SK-N-MC (cell line): ENCODE measurements around the gene SCYGR5.

Experiments
- DNase-seq: peaks from one replicate; pipeline ENCODE4 v3.0.0-alpha.2; 2011; ENCODE audit warnings: low read depth, low spot score
- H3K27ac ChIP-seq: fragments of 200-600 bp; sonication (generic); 2 replicates; pipeline ENCODE4 v1.5.1; 2016; ENCODE audit warnings: mixed run types
- H3K36me3 ChIP-seq: fragments of 200-600 bp; sonication (generic); 2 replicates; pipeline ENCODE4 v1.6.1; 2017; ENCODE audit warnings: antibody characterized with exemption, low read length, mixed read lengths; ENCODE audit not compliant: insufficient read depth
- H3K4me3 ChIP-seq: fragments of 200-600 bp; sonication (generic); 2 replicates; pipeline ENCODE4 v1.5.1; 2016
- H3K9ac ChIP-seq: fragments of 200-600 bp; sonication (generic); 2 replicates; pipeline ENCODE4 v1.8.0; 2017; ENCODE audit warnings: mixed run types, mixed read lengths; ENCODE audit not compliant: insufficient read length
- H3K9me3 ChIP-seq: fragments of 200-600 bp; sonication (generic); 2 replicates; pipeline ENCODE4 v1.6.1; 2017; ENCODE audit warnings: low read depth, mild to moderate bottlenecking, antibody characterized with exemption, low read length, moderate library complexity, mixed read lengths
- EZH2 ChIP-seq: fragments of 200-600 bp; sonication (generic); IDR thresholded peaks from one replicate; pipeline ENCODE4 v1.6.1; 2017; ENCODE audit warnings: antibody characterized with exemption
- FOXP2 ChIP-seq: optimal IDR thresholded peaks from 2 replicates; pipeline ENCODE3; 2011; ENCODE audit warnings: mild to moderate bottlenecking, moderate library complexity; ENCODE audit not compliant: insufficient read depth; ENCODE audit errors: extremely low read length, control extremely low read depth
- POLR2AphosphoS5 ChIP-seq: IDR thresholded peaks from 2 replicates; pipeline ENCODE4 v1.6.1; 2012; ENCODE audit warnings: mild to moderate bottlenecking, low read depth, low read length, borderline replicate concordance

The SCYGR5 gene

DNA sequence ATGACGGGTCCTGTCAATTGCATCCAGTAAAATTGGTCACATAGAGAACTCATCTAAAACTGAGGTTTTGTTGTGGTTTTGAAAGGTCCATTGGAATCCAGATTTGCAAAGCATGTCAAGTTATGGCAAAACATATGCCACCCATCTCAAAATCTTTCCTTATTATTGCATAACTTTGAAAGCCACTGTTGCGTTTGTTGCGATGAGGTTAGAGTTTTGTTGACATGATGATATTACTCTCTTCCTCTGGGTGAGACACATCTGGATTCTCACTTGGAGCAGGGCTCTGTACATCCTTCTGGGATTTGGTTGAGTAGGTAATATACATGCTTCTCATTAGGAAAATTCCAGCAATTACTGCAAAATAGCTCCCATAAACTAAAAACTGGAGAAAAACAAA is 20.6 kb downstream of the SCYGR5 start:
- Histone ChIP-seq H3K9ac (no peak overlapping the region), H3K9me3 (no peaks in the 10 kb centered on the region), H3K36me3 (no peaks in the 10 kb centered on the region), H3K4me3 (no peak overlapping the region), H3K27ac (no peak overlapping the region)
- TF ChIP-seq FOXP2 = no peak
- DNase-seq = no peak

DNA sequence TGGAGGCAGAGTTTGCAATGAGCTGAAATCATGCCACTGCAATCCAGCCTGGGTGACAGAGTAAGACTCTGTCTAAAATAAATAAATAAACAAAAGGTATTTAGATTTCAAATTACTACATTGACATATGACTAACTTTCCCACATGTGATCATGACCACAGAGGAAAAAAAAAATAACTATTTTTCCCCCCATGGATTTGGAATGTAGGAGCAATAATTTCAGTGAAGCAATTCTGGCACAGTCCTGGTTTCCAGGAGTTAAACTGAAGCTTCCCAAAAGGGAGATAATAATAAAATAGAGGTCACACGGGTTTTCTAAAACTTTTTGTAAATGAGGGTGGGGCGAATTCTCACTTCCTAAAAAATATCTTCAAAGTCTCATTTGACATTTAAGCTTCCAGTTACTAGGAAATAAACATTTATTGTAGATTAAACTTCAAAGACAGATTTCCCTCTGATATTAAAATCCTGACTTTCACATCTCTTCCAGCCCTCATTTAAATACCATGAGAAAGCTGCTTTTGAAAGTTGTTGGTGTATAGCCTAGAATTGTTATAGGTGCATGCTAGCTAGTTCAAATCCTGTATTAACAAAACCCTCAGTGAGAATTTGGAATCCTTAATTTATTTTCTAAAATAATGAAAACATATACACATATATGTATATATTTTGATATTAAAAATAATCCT is 30.5 kb downstream of the SCYGR5 start:
- no peak overlapping the region for H3K27ac ChIP-seq
- TF ChIP-seq FOXP2 (no peak), EZH2 (no peak), POLR2AphosphoS5 (no peak)
- H3K9ac ChIP-seq = no peak overlapping the region
- no peaks in the 10 kb centered on the region for H3K9me3 ChIP-seq
- no peak overlapping the region for H3K4me3 ChIP-seq
- H3K36me3 ChIP-seq = no peaks in the 10 kb centered on the region
- no peak for DNase-seq

DNA sequence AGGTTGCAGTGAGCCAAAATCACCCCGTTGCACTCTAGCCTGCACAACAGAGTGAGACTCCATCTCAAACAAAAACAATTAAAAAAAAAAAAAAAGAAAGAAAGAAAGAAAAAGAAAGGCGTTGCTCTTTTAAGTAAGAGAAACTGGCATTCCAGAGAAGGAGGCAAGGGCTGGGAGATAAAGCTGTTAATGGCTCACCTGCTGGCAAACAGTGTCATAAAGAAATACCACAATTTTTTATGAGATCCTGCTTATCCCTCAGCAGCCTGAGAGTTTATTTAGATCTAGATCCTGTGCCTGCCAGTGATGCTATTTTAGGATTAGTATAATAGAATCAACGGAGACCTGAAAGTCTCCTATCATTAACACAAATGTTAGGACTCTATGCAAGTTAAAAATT is 35.0 kb downstream of the SCYGR5 start:
- no peak overlapping the region for H3K9ac ChIP-seq
- H3K27ac ChIP-seq = no peak overlapping the region
- TF ChIP-seq EZH2 (no peak), FOXP2 (no peak), POLR2AphosphoS5 (no peak)
- no peaks in the 10 kb centered on the region for H3K9me3 ChIP-seq
- H3K36me3 ChIP-seq = no peaks in the 10 kb centered on the region
- no peak overlapping the region for H3K4me3 ChIP-seq
- DNase-seq = no peak

DNA sequence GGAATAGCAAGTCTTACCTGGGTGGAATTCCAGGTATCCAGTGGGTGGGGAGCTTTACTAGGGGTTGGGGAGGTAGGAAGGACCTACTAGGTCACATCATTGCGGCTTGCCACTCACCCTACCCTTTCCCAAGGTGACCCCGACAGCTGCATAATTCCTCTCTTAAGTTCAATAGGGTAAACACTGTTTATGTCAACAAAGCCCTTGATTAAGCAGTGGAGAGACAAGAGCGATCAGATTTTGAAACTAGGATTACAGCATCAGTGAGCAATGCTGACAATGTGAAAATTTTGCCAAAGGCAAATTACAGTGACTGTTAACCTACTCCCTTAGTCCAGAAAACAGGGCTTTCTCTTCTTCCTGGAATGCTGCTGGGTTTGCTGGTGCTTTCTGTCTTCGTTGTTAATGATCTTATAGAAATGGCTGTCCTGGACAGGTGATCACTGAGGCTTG is 36.7 kb downstream of the SCYGR5 start:
- no peak for DNase-seq
- H3K9ac ChIP-seq = no peak overlapping the region
- no peaks in the 10 kb centered on the region for H3K36me3 ChIP-seq
- TF ChIP-seq POLR2AphosphoS5 (no peak), FOXP2 (no peak), EZH2 (no peak)
- no peak overlapping the region for H3K4me3 ChIP-seq
- H3K27ac ChIP-seq = no peak overlapping the region
- no peaks in the 10 kb centered on the region for H3K9me3 ChIP-seq

DNA sequence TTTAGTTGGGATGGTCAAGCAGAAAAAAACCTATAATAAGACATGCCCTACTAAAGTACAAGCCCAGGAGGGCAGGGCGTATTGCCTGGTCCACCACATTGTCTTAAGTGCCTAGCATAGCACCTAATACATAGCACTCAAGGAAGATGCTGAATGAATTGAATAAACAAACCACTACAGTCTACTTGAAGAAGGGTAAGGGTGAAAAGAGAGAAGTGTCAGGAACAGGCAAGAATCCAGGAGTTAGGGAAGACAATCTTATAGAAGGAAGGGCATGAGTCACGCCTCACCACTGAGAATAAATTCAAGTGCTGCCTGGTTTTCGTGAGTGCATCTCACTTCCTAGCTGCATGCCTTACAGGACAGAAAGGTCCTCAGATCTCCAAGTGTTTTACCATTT is 37.4 kb downstream of the SCYGR5 start:
- Histone ChIP-seq H3K9ac (no peak overlapping the region), H3K36me3 (no peaks in the 10 kb centered on the region), H3K9me3 (no peaks in the 10 kb centered on the region), H3K27ac (no peak overlapping the region), H3K4me3 (no peak overlapping the region)
- no peak for DNase-seq
- TF ChIP-seq POLR2AphosphoS5 = no peak
- no peak for TF ChIP-seq FOXP2
- TF ChIP-seq EZH2 = no peak

DNA sequence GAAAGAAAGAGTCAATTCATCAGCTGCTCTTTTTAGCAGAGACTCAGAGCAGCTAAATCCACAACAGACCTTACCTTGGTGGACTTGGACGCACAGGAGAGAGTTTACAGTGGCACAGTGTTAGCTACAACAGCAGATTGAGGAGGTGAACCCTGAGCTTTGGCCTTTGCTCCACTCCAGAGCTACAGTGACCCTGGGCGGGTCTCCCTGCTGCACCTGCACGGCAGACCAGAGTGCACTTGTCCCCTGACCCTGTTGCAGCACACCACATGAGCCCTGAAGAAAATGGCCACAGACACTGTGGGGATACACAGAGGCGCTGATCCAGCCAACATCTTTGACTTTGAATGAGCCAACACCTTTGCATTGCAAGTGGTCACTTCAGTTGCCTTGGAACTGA is 40.3 kb downstream of the SCYGR5 start:
- no peak overlapping the region for H3K27ac ChIP-seq
- H3K9me3 ChIP-seq = no peaks in the 10 kb centered on the region
- no peak for TF ChIP-seq FOXP2
- no peak for TF ChIP-seq EZH2
- TF ChIP-seq POLR2AphosphoS5 = no peak
- H3K9ac ChIP-seq = no peak overlapping the region
- no peaks in the 10 kb centered on the region for H3K36me3 ChIP-seq
- no peak for DNase-seq
- no peak overlapping the region for H3K4me3 ChIP-seq

DNA sequence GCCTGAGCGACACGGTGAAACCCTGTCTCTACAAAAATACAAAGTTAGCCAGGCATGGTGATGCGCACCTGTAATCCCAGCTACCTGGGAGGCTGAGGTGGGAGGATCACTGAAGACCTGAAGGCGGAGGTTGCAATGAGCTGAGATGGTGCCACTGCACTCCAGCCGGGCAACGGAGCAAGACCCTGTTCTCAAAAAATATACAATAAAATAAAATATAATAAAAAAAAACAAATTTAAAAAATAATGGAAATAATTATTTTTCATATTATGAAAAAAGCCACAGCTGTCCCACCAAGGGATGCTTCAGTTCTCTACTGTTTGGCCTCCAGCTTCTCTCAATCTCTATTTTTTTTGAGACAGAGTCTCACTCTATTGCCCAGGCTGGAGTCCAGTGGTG is 40.8 kb downstream of the SCYGR5 start:
- Histone ChIP-seq H3K9ac (no peak overlapping the region), H3K27ac (no peak overlapping the region), H3K4me3 (no peak overlapping the region), H3K9me3 (no peaks in the 10 kb centered on the region), H3K36me3 (no peaks in the 10 kb centered on the region)
- DNase-seq = no peak
- no peak for TF ChIP-seq FOXP2
- no peak for TF ChIP-seq POLR2AphosphoS5
- TF ChIP-seq EZH2 = no peak

DNA sequence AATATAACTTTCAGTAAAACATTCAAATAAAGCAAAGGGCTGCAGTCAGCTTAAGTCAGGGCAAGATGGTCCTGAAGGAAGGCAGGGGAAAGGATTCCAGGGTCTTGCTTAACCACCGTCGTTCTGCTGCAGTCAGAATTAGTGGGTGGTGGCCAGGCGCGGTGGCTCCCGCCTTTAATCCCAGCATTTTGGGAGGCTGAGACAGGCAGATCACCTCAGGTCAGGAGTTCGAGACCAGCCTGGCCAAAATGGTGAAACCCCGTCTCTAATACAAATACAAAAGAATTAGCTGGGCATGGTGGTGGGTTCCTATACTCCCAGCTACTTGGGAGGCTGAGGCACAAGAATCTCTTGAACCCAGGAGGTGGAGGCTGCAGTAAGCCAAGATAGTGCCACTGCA is 44.4 kb downstream of the SCYGR5 start:
- TF ChIP-seq FOXP2 (no peak), POLR2AphosphoS5 (no peak), EZH2 (no peak)
- Histone ChIP-seq H3K27ac (no peak overlapping the region), H3K9me3 (no peaks in the 10 kb centered on the region), H3K36me3 (no peaks in the 10 kb centered on the region), H3K4me3 (no peak overlapping the region), H3K9ac (no peak overlapping the region)
- no peak for DNase-seq

DNA sequence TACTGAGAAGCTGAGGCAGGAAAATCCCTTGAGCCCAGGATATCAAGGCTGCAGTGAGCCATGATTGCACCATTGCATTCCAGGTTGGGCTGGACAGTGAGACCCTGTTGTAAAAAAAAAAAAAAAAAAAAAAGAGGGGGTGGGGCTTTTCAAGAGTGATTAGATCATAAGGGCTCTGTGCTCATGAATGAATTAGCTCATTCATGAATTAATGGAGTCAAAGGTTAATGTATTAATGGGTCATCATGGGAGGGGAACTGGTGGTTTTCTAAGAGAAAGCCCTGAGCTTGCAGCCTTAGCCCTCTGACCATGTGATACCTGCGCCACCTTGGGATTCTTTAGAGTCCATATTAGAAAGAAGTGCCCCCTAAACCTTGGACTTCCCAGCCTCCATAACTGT is 46.7 kb downstream of the SCYGR5 start:
- Histone ChIP-seq H3K9me3 (no peaks in the 10 kb centered on the region), H3K4me3 (no peak overlapping the region), H3K27ac (no peak overlapping the region), H3K36me3 (no peaks in the 10 kb centered on the region), H3K9ac (no peak overlapping the region)
- TF ChIP-seq EZH2 (no peak), POLR2AphosphoS5 (no peak), FOXP2 (no peak)
- DNase-seq = no peak

DNA sequence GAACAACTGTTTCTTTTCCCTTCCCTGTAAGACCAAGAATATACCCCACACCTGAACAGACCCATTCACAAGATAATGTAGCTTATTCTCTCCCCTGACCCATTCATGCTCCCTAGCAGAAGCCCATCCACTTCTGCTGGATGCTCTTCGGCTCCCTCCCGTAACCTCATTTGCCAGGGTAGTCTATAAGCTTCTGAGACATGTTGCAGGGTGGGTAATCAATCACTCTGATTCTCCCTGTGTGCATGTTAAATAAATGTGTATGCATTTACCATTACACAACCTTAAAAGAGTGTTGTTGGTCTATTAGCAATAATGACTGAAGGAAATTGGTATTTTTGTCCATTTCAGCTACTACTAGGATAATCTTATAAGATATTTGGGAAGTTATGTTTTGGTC is 49.9 kb downstream of the SCYGR5 start:
- TF ChIP-seq POLR2AphosphoS5 (no peak), FOXP2 (no peak), EZH2 (no peak)
- no peak overlapping the region for H3K9ac ChIP-seq
- no peak overlapping the region for H3K27ac ChIP-seq
- no peaks in the 10 kb centered on the region for H3K36me3 ChIP-seq
- no peak for DNase-seq
- no peaks in the 10 kb centered on the region for H3K9me3 ChIP-seq
- H3K4me3 ChIP-seq = no peak overlapping the region
